GM18507 (cell line): ENCODE results near the gene KCNIP3.

ENCODE experiments used
- DNase-seq: peaks from one replicate; pipeline ENCODE4 v3.0.0; 2011; ENCODE audit warnings: low read depth; ENCODE audit not compliant: insufficient read length; ENCODE audit errors: extremely low spot score
- FAIRE-seq: peaks from 2 replicates; lab custom pipeline; 2011; peaks lifted over from hg19 to GRCh38; lab: Jason Lieb, UNC

KCNIP3 gene

DNA sequence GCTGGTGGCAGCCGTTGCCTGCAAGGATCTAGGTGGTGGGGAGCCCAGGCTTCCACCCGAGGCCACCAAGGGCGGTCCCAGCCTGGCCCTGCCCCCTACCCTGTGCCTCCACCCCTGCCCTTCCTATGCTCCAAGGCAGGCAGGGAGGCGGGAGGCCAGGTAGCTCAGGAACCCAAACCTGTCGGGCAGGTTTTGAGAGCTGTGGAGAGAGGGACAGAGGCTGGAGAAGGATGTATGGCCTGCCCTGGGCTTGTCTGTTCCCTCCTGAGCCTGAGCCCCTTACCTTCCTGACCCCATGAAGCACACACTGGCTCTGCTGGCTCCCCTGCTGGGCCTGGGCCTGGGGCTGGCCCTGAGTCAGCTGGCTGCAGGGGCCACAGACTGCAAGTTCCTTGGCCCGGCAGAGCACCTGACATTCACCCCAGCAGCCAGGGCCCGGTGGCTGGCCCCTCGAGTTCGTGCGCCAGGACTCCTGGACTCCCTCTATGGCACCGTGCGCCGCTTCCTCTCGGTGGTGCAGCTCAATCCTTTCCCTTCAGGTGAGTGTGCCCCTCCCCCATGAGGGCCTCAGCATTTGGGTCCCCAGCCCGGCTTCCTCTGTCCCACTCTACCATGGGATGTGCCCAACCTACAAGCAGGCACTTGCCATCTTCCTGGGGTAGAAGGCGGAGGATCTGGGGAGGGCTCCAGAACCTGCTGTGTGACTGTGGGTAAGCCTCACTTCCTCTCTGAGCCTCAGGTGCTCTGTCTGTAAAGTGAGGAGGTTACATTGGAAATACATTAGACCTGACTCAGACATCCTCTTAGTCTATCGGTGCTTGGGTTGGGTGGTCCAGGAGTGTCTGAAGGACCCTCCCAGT is 22.6 kb upstream of the KCNIP3 start, which contains the start of gene PROM2:
Gene PROM2 (plus strand): TSS at position 159 of the 860 bp plus-strand sequence. CDS start 137 bp downstream, at position 296.
- no peak for FAIRE-seq
- no peak for DNase-seq

DNA sequence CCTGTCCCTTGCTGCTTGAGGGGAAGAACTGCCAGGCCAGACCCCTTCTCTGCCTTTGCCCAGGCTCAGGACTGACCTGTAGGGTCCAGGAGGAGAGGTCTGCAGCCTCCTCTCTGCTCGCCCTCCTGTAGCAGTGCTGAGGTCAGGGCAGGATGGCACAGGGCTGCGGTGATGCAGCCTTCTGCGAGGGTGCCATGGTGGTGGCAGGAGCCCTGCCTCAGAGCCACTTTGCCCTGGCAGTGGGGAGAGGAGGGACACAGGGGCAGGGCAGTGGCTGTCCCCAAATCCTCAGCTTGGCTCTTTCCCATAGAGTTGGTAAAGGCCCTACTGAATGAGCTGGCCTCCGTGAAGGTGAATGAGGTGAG is 22.0 kb upstream of the KCNIP3 start:
- FAIRE-seq: no peak
- DNase-seq: no peak

DNA sequence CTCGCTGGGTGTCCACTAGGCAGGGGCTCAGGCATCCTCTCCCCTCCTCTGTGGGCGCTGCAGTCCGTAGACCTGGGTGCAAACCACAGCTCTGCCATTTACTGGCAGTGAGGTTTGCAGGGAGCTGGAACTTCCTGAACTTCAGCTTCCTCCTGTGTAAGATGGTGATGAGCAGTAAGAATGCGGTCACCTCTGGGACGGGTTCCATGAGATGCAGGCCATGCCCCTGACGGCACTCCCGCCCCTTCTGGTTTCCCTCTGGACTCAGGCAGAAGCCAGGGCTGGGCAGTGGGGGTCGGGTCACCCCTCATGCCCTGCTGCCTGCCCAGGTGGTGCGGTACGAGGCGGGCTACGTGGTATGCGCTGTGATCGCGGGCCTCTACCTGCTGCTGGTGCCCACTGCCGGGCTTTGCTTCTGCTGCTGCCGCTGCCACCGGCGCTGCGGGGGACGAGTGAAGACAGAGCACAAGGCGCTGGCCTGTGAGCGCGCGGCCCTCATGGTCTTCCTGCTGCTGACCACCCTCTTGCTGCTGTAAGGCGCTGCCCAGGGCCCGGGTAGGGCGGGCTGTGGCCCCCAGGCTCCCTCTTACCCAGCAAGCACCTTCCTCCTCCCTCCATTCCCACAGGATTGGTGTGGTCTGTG is 21.4 kb upstream of the KCNIP3 start:
- no peak for FAIRE-seq
- DNase-seq: no peak

DNA sequence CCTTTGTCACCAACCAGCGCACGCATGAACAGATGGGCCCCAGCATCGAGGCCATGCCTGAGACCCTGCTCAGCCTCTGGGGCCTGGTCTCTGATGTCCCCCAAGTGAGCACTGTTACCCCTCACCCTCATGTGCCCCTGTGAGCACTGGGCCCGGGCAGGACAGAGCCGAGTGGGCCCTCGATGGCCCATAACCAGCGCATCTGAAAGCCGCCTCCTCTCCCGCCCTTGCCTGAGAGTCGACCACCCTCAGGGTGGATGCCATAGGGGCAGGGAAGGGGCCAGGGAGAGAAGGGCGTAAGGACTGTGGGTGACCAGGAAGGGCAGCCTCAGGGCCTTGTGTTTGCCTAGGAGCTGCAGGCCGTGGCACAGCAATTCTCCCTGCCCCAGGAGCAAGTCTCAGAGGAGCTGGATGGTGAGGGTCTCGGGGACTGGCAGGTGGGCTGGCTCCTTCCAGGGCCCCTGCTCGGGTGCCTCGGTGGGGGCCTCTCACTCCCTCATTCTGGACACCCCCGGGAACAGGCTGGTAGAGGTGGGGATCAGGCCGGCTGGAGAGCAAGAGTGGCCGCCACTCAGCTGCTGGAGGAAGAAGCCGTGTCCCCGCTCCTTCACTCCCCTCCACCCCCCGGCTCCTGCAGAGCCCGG is 20.8 kb upstream of the KCNIP3 start:
- DNase-seq (no peak), FAIRE-seq (no peak)

DNA sequence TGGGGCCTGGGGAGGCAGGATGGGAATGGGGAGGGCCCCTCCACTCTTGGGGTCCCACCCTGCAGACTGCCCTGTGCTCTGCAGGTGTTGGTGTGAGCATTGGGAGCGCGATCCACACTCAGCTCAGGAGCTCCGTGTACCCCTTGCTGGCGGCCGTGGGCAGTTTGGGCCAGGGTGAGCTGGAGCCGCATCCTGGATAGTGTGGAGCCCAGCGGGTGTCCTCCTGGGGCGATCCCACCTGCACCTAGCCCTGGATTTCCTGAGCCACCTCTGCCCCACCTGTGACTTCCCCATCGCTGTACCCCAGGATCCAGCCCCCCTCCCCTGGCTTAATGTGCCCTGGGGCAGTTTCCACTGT is 20.3 kb upstream of the KCNIP3 start:
- DNase-seq (no peak), FAIRE-seq (no peak)

DNA sequence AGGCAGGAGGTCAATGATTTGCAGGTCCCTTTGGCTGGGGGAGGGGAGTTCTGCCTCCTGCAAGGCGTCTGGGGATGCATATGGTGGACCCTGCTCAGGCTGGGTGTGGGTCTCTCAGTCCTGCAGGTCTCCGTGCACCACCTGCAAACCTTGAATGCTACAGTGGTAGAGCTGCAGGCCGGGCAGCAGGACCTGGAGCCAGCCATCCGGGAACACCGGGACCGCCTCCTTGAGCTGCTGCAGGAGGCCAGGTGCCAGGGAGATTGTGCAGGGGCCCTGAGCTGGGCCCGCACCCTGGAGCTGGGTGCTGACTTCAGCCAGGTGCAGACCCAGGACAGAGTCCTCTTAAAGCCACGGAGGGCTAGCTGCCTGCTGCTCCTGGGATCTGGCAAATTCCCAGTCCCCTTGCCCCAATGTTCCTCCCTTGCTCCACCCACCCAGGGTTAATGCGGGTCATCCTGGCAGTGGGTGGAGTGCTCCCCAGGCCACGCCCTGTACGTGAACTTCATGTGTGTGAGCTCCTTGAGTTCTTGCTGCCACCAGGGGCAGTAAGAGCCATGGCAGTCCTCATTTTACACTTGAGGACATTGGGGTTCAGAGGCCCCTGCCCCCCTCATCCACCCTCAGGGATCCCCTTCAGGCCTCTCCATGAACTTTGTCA is 19.8 kb upstream of the KCNIP3 start:
- FAIRE-seq (no peak), DNase-seq (no peak)

DNA sequence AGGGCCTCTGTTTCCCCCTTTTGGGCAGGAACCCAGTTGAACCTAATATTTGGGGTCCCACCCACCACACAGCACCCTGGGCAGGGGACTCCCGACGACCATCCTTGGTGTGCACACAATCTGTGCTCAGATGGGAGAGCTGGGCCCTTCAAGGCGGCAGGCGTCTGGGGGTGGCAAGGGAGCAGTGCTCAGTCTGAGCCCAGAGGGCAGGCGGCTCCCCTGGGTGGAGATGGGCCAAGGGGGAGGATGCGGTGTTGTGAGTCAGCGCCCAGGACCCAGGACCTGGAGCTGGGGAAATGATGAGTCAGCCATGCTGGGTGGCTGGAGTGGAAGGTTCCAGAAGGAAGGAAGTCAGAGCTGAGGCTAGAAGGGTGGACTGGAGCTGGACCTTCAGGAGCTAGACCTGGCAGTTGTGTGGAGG is 19.1 kb upstream of the KCNIP3 start:
- FAIRE-seq (no peak), DNase-seq (no peak)

DNA sequence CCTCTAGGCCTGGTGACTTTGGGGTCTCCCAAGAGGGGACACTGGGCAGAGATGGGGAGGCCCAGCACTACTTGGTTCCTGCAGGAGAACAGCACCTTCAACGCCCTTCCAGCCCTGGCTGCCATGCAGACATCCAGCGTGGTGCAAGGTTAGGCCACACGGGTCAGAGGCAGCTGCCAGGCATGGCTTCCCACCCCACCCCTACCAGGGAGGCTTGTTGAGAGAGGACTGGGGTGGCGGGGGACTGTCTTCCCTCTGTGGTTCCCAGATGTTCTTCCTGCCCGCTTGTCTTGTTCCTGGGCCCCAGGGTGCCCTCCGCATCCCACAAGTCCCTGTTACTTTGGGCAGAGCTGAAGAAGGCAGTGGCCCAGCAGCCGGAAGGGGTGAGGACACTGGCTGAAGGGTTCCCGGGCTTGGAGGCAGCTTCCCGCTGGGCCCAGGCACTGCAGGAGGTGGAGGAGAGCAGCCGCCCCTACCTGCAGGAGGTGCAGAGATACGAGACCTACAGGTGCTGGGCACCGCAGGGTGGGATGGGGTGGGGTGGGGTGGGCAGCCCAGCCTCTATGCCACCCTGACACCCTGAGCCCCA is 18.4 kb upstream of the KCNIP3 start:
- FAIRE-seq (no peak), DNase-seq (no peak)

DNA sequence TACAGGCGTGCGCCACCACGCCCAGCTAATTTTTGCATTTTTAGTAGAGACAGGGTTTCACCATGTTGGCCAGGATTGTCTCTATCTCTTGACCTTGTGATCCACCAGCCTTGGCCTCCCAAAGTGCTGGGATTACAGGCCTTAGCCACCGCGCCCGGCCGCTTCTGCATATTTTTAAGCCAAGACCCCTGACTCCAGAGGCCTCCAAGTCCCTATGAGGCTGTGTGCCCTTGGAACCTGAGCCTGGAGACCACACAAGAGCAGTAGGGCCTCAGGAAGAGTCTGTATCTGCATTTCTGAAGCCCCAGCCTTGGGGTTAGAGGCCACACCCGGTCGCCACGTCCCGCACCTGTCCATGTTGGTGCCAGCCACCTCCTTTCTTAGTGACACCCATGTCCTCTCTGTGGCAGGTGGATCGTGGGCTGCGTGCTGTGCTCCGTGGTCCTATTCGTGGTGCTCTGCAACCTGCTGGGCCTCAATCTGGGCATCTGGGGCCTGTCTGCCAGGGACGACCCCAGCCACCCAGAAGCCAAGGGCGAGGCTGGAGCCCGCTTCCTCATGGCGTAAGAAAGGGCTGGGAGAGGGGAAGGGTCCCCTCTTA is 17.6 kb upstream of the KCNIP3 start:
- DNase-seq (no peak), FAIRE-seq (no peak)

DNA sequence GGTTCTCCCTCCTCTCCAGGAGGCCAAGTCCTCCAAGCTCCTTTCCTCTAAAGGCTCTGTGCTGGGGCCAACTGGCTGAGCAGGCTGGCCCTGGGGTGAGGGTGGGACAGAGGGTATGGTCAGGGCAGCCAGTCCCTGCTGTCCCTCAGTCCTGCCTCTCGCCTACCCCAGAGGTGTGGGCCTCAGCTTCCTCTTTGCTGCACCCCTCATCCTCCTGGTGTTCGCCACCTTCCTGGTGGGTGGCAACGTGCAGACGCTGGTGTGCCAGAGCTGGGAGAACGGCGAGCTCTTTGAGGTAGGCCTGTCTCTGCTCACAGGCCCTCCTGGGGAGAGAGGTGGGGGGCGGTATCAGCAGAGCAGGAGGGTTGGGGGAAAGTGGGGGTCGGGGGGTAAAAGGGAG is 16.1 kb upstream of the KCNIP3 start:
- no peak for FAIRE-seq
- no peak for DNase-seq

DNA sequence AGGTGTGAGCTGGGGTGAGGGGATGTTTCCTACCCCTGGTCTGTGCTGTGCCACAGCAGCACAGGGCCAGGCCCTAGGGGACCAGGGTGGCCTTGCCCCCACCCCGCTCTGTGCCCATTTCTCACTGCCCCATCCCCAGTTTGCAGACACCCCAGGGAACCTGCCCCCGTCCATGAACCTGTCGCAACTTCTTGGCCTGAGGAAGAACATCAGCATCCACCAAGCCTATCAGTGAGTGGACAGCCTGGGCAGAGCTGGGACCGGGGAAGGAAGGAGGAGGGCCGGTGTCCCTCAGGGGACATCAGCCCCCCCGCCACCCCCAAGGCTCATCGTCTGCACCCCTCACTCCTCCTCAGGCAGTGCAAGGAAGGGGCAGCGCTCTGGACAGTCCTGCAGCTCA is 15.4 kb upstream of the KCNIP3 start:
- no peak for FAIRE-seq
- DNase-seq: no peak

DNA sequence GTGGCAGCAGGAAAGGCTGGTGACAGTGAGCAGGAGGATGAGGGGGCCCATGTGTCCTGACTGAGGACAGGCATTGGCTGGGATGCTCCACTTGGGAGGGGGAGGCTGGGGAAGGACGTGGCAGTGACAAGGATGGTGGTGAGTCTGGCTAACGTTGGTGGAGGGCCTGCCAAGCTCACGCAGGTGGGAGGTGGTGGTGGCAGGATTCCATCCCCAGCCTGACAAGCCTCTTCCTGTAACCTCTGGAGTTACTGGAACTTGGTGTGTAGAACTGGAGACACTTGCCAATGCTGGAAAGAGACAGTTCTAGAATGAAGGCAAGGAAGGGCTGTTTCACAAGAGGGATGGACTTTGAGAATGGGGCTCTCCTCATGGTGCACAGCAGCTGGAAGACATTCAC is 14.7 kb upstream of the KCNIP3 start:
- FAIRE-seq: no peak
- DNase-seq: no peak

DNA sequence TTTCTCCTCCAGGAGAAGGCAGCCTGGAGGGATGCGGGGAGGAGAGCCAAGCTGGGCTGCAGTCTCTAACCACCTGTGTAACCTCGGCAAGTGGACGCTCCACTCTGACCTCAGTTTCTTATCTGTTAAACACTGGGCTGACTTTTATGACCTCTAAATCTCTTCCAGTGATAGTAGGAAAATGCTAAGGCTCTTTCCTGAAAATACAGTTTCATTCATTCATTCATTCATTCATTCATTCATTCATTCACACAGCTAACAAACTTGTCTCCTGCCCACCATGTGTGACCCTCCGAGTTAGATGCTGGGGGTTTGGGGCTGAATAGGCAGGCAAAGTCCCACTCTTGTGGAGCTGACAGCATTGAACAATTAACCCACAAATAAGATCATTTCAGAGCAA is 13.6 kb upstream of the KCNIP3 start:
- FAIRE-seq (no peak), DNase-seq (no peak)

DNA sequence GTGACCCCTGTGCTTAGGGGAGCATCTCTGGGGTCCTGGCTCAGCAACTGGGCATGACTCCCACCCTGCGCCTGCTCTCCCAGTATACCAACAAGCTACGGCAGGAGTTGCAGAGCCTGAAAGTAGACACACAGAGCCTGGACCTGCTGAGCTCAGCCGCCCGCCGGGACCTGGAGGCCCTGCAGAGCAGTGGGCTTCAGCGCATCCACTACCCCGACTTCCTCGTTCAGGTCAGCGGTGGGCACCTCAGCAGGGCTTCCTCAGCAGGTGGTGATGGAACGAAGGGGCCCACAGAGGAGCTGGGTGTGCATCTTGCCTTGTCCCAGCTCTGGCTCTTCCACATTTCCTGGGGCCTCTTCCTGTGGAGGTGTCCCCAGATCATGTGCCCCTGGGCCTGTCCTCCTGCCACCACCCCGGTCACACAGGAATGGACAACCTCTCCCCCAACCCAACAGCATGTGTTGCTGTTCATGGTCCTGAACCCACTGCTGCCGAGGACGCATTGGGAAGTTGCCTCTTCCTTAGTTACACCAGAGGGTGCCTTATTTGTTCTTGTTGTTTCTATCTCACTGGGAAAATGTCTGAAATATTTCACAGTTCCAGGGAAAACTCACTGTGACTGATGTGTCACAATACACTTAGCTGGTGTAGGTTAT is 12.1 kb upstream of the KCNIP3 start:
- DNase-seq (no peak), FAIRE-seq (no peak)

DNA sequence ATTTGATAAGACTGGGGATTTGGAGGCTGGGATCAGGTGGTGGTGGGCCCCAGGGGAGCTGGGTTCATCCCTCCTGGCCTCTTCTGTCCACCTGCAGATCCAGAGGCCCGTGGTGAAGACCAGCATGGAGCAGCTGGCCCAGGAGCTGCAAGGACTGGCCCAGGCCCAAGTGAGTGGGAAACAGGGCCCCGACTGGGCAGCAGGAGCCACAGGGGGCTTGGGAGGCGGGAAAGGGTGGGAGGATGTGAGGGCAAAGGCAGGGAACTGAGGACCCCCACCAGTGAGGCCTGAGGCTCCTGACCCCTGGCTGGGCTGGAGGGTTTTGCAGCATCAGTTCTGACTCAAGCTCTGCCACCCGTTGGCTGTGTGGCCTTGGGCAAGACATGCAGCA is 11.6 kb upstream of the KCNIP3 start:
- DNase-seq: no peak
- no peak for FAIRE-seq

DNA sequence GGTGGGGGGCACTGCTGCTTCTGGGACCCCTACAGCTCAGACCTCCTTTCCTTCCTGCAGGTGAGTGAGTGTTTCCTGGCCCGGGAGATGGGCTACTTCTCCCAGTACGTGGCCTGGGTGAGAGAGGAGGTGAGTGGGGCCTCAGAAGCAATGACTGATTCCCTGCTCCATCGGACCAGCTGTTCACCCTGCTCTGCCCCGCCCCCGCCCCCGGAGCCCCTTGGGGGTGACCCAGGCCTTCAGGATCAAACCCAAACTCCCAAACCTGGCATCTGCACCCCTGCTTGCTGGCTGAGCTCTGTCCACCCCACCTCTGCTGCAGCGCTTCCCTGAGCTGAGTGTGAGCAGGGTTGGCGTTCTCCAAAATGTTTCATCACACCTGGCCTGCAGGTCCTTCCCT is 9.8 kb upstream of the KCNIP3 start:
- no peak for FAIRE-seq

DNA sequence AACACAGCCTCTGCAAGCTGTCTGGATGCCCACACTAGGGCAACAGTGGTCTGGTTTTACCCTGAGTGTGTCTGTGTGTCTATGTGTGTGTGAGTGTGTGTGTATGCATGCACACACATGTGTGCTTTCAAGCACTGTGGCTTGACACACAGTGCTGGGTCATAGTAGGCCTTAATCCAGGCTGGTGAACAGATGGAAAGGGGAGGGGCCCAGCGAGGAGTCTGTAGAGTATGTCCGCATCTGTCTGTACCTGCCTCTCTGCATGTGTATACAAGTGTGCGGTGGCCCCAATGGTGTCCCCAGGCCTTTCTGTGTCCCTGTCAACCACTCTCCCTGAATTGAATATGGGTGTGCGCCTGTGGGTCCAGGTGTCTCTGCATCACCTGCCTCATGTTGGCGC is 9.3 kb upstream of the KCNIP3 start:
- no peak for DNase-seq
- no peak for FAIRE-seq

More for the DNA sequence above, 9.8 kb upstream of the KCNIP3 start:
- DNase-seq: no peak

DNA sequence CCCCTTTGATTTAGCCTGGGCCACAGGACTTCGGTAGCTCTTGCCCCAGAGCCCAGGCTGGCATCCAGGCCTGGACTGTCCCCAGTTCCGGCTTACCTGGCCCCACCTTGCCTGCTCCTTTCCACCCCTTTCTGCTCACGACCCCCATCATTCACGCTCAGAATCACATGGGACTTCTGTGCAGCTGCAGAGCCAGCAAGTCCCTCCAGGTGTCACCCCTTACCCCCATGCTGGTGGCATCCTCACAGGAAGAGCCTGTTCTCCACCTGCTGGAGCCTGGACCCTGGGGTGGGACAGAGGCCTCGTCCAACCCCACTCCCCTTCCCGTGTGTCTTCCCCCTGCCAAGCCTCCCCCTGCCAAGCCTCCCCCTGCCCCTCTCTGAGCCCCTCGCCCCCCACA is 7.9 kb upstream of the KCNIP3 start:
- FAIRE-seq: no peak
- no peak for DNase-seq

DNA sequence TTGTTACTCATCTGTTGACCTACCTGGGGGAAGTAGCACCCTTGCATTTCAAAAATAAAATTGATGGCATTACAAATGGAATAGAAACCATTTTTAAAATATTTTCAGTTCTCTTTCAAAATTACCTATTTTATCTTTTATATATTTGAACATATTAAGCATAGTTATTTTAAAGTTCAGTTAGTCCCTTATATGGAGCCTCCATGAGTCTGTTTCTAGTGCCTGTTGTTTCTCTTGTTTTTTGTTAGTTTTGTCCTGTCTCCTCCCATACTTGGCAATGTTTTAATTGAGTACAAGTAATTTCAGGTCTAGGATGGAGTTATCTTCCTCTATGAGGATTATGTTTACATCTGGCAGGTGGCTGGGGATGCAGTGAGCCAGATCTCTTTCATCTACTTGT is 5.9 kb upstream of the KCNIP3 start:
- FAIRE-seq (no peak), DNase-seq (no peak)
